NCI-H2171 (cell line): ENCODE data around the gene MAP2K6.
A peak's percentile ranks its signal among the peaks of the same experiment; 100 is the strongest.

Experiments
- DNase-seq: peaks from one replicate; lab custom pipeline; 2025; lab: John Stamatoyannopoulos, UW

MAP2K6 gene

DNA sequence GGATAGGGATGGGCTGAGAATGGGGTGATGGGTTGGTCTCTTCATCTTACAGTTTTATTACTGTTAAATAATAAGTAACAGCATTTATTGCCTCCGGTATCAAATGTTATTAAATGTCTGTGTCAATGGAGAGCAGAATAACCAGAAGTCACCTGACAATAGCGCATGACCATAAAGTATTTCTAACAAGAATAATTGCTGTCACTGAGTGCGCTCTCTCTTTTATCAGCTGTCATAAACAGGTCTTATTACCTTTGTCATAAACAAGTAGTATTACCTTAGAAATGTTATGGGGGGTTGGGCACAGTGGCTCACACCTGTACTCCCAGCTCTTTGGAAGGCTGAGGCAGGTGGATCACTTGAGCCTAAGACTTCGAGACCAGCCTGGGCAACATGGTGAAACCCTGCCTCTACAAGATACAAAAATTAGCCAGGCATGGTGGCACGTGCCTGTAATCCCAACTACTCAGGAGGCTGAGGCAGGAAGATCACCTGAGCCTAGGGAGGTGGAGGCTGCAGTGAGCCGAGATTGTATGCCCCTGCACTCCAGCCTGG is 120.6 kb downstream of the MAP2K6 start:
- no peak for DNase-seq

DNA sequence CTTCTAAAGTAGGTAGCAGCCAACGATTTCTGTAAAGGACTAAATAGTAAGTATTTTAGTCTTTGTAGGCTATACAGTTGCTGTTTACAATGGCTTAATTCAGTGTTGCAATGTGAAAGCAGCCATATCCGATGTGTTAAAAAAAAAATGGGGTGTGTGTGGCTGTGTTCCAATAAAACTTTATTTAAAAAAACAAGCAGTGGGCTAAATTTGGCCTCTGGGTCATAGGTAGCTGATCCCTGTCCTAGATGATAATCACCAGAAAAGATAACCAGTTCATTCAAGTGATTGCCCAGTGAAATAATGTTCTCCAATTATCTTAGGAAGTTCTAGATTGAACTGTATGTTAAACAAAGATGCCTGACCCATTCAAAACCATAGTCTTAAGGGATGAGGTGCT is 124.3 kb downstream of the MAP2K6 start:
- no peak for DNase-seq

DNA sequence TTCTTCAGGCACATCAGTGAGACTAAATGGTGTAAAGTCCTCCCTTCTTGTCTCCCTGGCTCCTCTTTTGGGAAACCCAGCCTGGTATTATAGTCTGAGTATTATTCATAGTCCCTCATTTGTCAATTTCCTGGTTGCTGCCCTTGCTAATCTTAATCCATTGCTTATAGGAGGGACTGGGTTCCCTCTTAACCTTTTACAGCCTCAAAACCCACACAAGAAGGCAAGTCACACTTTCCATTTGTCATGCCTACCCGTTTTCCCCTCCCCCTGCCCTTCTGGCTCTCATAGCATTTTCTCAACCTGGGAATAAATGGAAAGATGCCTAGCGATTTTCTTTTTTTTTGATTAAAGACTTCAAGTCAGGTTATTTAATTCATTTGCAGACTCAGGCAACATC is 124.8 kb downstream of the MAP2K6 start:
- DNase-seq, result no peak

DNA sequence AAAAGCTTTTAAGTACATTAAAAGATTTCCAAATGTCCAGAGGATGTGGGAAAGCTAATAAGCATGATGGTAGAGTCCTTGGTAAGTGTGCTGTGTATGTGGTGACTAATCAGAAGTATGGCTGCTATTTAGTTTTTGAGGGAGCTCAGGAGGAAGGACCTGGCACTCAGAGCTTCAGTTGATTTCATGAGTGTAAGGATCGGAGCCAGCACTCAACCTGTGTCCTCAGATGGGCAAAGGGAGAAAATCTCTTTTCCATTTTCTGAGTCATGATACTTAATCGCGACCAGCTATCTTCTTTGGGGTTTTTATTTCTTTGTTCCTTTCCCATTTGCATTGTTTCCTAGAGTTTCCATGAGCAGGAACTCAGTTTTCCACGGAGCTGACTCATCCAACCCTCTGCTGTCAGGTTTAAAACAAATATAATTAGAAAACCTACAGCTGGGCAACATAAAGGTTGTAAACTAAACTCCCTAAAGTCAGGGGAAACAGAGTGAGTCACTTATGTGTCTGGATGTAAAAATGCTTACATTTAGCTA is 125.4 kb downstream of the MAP2K6 start:
- DNase-seq, result no peak

DNA sequence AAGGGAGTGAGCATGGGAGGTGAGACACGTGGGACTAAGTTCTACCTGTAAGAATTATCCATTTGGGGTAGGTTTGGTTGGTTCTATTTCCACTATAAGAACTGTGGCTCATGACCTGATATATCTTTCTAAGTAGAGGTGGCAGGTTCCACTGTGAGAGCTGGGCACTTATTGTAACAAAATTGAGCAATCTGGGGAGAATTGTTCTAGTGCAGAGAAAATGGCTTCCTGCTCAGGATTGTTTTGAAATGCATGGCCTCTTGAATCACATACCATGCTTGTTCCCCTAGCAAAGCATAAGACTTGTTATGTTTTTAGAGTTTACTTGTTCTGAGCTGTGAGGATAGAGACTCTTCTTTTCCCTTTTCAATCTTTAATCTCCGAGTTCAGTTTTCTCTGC is 125.9 kb downstream of the MAP2K6 start:
- no peak for DNase-seq

DNA sequence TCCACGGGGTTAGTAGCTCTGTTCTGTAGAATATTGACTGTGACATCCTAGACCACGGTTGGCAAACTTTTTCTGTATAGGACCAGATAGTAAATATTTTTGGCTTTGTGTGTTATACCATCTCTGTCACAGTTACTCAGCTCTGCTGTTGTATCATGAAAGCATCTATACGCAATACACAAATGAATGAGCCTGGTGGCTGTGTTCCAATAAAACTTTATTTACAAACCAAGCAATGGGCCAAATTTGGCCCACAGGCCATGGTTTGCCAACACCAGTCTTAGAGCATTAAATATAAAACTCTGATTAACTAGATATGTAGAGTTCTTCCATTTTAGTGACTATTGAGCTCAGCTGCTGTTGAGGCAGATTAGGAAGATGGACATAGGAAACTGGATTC is 132.7 kb downstream of the MAP2K6 start:
- no peak for DNase-seq

DNA sequence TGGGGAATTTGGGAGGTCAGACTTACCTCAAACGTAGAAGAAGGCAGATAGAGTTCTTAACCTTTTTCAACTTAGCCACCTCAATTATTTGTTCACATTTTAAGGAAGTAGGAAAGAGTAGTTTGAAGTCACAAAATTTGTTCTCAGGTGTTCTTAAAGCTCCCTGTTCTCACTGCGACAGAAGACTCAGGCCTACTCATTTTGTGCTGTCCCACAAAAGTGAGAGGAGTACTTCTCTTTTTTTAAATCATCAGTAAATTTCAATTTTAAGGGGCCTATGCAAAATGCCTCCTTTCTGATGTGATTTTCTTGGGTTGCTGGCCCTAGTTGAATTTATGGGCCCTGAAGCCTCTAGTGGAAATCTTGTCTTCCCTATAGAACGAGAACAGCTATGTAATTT is 133.4 kb downstream of the MAP2K6 start:
- no peak for DNase-seq

DNA sequence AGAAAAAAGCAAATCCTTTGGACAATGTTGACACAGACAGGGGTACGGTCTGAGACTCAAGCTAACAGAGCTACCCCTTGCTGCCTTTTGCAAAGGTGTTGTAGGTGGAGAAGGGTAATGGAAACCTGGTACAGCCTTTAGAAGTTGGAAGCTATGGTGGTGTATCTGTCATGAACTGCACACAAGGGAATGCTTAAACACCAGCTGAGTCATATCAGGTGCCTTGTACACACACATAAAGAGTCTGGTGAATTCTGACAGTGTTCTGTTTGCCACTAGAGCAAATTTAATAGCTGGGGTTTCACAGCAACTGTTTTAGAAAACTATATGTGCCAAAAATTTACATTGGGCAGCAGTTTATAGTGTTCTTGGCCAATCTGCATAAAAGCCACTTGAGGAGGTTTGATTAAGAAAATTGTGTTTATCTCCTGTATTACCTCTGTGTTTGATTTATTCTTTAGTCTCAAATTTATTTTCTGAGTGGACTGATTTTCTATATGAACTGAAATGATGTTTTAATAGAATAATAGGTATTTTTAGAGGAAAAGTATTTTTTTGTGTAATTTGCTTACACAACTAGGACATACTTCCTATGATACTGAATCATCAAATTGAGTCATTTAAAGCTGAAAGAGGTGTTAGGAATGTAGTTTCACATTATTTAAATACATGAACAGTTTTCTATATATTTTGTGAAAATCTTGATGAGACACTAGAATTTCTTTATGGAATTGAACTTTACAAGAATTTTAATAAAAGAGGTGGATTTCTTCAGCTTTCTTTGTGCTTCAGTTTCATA is 136.9 kb downstream of the MAP2K6 start:
- no peak for DNase-seq

DNA sequence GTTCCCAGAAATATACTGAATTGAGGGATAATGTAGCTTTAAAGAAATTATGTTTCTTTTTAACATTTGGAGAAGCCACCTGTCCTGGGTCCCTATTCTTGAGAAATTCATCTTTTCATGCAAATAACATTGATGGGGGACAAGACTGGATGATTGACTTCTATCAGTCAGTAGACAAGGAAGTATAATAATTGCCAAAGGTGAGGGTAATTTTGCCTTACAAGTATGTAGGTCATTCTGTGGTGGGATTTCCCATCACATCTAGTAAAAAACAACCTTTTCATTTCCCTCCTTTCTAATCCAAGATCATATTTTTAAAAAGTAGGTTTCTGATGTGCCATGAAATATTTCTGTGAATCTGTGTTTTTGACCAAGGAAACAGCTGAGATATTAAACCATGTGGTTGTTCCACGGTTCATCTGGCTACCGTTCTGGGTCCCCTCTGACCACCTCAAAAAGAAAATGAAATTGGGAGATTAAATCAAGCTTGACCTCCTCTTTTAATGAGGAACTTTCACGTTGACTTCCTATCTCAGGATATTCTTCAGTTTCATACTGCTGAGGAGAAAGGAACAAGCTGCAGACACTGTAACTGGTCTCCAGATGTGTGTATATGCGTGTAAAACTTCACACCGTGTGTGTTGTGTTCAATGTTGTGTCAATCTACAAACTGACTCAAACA is 138.6 kb downstream of the MAP2K6 start:
- DNase-seq, result no peak

DNA sequence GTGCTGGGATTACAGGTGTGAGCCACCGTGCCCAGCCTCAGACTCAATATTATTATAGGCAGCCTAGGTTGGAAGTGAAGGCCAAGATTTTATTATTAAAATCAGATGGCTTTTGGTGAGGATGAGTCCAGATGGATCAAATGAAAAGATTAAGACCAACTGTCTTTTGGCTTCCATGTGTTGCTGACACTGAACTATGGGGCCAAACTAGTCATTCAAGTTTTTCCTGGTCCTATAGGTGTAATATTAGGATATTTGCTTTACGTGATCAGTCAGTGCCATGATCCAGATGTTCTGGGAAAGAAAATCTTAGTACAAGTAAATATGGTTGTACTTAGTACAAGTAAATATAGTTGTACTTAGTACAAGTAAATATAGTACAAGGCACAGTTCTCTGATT is 140.6 kb downstream of the MAP2K6 start:
- no peak for DNase-seq

DNA sequence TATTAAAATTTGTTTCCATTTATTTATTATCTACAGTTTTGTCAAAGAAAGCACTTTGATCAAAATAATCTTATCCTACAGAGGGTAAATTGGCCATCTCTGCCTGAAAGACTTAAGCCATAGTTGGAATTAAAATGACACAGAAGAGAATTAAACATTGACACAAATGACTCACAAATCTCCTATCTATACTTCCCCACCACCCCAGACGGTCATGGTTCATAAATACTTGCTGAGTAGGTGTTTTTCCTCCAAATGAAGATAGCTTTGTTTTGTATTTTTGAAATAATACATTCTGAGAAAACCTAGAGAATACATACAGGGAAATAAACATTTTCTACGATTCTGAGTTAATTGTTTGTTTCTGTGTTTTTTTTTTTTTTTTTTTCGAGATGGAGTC is 142.8 kb downstream of the MAP2K6 start:
- no peak for DNase-seq

DNA sequence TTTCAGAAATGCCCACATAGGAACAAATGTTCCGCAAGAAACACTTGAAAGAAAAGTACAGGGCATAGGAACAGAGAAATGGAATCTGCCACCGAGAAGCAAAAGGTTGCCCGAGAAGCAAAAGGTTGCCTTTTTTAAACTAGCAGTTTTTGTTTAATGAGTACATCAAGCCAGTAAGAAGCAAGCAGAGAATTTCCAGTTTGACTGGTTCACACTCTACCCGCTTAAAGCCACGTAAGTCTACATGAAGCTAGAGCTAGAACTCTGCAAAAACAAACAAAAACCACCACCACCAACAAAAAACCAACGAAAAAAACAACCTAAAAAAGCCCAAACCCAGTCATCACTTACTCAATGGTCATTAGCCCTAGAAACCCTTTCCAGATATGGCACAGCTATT is 144.3 kb downstream of the MAP2K6 start:
- no peak for DNase-seq

DNA sequence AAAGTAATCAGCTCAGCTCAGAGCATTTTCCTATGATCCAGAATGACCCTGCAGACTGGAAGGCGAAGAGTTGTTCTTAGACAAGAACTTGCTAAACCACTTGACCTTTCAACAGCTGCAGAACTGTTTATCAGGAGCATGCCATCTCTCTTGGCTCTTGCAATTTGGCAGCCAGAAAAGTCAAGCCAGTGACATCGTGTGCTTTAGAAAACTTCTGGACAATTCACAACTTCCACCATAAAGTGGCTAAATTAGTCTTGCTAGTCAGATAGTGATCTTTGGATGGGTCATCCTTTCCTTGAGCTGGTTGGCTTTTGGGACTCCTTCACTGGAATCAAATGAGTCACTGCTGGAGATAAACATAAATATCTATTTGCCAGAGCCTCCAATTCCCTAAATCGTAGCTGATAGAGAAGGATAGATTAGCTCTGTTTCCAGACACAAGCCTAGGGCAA is 146.5 kb downstream of the MAP2K6 start:
- DNase-seq, result no peak

DNA sequence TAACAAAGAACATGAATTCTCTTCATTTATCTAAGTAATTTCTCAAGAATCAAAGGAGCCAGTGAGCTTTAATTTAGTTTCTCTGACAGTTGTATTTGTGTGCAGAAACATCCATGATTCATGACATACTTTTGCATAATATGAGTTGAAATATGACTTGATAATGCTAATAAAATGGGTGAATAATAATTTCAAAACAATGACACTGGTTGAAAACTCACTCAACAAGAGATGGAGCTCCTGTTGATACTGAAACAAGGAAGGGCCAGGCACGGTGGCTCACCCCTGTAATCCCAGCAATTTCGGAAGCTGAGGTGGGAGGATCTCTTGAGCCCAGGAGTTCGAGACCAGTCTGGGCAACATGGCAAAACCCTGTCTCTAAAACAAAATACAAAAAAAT is 147.0 kb downstream of the MAP2K6 start:
- no peak for DNase-seq

DNA sequence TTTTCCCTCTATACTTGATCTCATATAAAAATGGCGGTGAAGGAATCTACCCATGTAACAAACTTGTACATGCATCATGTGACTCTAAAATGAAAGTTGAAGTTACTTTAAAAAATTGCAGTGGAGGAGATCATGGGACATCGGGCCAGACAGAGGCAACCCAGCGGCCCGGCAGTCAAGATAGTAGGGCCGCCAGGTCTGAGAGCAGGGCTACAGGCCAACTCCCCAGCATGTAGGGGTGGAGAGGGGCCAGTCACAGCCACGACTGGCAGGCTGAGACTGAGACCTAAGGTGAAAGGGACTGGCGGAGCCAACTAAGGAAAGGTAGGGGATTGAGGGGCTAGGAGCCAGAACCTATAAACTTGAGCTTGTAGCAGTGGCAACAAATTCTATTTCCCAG is 150.9 kb downstream of the MAP2K6 start:
- no peak for DNase-seq

DNA sequence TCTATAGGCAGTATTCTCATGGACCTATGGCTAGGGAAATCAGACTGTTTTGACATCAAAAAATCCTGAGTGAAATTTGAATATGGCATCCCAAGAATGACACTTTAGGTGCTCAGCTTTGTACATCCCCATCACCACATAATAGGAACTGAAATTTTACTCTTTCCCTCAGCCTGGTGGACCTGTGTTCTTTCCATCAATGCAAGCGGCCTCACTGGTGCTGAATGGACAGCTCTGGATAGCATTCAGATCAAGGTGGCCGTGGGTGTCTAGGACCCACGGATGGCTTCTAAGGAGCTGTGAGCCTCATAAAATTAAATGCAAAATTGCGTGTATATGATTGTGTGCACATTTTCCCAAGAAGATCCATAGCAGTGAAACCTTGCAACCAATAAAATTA is 152.6 kb downstream of the MAP2K6 start:
- DNase-seq, result no peak

DNA sequence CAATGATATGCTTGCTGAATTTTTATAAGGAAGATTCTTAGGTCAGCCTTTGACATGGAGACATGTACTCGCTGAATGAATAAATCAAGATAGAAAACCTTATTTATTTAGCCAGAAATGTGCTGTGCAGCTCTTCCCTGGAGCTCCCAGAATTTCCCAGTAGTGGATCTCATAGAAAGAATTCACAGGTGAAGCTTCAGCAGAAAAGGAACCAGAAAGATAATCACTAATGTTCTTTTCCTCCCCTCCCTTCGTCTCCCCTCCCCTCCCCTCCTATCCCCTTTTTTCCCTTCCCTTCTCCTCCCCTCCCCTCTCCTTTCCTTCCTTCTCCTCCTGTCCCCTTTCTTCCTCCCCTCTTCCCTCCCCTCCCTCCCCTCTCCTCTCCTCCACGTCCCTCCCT is 158.2 kb downstream of the MAP2K6 start:
- no peak for DNase-seq

DNA sequence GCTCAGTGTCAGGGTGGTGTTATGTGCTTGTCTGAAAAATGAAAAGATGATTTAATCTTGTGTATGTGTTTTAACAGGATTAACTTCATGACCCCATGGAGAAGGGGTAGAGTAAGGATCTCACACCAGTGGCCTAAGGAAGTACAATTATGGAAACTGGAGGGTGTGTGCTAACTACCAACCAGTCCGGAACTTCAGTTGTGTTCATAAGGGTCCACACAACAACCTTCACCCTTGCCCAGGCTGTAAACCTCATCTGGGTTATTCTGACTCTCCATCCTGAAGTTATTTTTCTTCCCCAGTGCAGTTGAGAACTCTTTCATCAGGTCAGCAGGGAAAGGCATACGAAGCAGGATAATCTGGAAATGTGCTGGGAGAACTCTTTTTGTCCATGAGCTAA is 158.9 kb downstream of the MAP2K6 start:
- no peak for DNase-seq

DNA sequence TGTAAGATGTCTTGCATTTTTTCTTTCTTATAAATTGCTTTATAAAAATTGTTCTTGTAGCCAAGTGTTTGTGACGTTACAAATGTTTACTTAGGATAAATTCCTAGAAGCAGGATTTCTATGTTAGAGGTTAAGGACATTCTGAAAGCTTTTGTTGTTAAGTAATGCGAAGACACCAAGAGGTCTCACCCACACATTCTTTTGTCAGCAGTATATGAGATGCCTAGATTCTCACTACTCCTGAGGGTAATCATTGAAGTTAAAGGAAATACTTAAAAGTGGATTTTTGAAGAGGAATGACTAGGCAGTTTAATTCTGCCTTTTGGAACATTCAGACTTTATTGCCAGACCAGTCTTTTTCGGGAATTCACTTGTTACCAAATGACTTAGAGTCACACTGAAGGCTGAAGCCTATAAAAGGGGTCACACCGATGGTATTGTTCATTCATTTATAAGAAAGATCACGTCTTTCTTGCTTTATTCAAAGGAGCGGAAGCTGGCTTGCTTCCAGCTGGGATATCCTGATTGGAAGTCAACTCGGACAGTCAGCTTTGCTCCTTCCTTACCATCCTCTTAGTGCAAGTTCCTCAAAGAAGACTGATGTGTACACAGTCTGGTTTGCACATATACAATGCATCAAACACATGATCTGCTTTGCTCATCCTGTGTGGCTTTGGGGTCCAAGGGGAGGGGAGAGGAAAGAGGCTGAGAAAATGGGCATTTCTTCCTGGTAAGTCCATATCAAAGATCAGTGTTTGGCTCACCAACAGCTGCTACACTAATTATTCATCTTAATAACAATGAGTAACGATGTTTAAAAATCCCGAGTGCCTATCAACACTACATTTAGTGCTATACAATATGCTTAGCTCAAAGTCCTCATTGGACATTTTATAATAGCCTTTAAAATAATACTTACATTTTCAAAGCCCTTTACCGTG is 160.0 kb downstream of the MAP2K6 start:
- DNase-seq, result no peak

DNA sequence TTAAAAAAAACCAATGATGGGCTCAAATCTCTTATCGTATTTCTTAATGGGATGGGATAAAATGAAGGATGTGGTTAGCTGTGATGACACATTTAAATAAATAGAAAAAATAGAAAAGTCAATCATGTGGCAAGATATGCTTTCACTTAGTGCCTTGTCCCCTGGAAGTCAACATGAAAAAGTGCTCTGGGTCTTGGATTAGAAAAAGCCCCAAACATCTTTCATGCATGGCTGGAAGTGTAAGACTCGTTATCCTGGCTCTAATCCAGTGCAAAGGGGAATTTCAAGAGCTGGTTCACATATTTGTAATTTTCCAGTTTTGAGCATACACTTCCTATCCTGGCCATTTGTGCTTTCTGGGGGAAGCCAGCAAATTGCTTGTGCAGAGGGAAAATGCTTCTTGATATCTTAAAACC is 160.9 kb downstream of the MAP2K6 start:
- peak; percentile 32 for DNase-seq

DNA sequence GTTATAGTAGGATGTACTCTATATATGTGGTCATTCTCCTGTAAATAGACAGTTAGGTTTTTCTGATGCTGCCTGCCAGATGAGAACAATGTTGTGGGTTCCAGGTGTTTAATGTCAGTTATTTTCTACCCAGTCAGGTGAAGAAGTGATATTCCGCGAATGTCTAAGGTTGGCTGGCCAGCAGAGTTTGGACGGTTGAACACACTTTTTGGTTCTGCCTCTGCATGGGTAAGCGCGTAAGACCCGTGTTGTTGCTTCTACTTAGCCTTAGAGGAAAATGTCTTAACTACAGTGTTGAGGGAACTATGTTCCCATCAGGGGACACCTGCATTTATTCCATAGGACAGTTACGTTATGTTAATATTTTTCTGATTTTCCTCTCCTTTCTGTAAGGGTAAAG is 162.6 kb downstream of the MAP2K6 start:
- no peak for DNase-seq

DNA sequence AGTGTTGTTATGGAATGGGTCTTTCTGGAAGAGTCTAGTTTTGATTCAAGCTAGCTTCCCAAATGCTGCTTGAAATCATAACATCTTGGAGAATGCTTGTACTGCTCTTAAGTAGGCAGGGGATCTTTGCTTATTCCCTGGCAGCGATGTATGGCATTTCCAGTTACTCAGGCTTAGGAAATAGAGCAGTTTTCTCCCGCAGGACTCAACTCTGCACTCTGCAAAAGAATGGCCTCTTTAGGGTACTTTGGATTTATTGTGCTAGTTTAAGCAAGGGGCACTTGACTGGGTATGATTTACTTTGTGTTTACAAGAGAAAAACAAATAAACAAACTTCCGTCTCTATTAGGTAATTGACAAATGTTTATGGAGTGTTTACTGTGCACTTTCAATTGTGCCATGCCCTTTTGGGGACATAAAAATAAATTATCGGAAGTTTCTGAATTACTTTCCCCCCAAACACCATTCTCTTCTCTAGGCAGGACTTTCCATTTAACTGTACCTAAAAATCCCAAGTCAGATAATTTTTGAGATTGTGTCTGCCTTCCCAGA is 164.0 kb downstream of the MAP2K6 start:
- no peak for DNase-seq
